Nephron (organoid): ENCODE measurements around the gene TRAF3IP3.

Experiments
- H3K27ac Mint-ChIP-seq, 3 experiments: 2 replicates each; pipeline ENCODE4 v1.8.0; 2020; ENCODE audit warnings: mixed read lengths in 3 of 3, mild to moderate bottlenecking in 2 of 3, moderate library complexity in 1 of 3
- H3K27me3 Mint-ChIP-seq: 2 replicates; pipeline ENCODE4 v1.8.0; 2021; ENCODE audit warnings: low read depth, mild to moderate bottlenecking, moderate library complexity, mixed read lengths
- H3K36me3 Mint-ChIP-seq: 2 replicates; pipeline ENCODE4 v1.8.0; 2020; ENCODE audit warnings: low read depth, mixed read lengths
- H3K4me1 Mint-ChIP-seq: 2 replicates; pipeline ENCODE4 v1.8.0; 2020; ENCODE audit warnings: mixed read lengths
- H3K4me3 Mint-ChIP-seq, 3 experiments: 2 replicates each; pipeline ENCODE4 v1.8.0; 2020; ENCODE audit warnings: mild to moderate bottlenecking in 3 of 3, mixed read lengths in 3 of 3, moderate library complexity in 2 of 3
- H3K9me3 Mint-ChIP-seq: 2 replicates; pipeline ENCODE4 v1.8.0; 2020; ENCODE audit warnings: mixed read lengths
- TF ChIP-seq, protein P1 (sequence below), 3 experiments: fragments of 200-600 bp; sonication (generic); IDR thresholded peaks; one replicate each; pipeline ENCODE4 v1.5.0; 2021; ENCODE audit warnings: antibody characterized with exemption in 3 of 3; ENCODE audit not compliant: unreplicated experiment in 3 of 3

TRAF3IP3 gene

DNA sequence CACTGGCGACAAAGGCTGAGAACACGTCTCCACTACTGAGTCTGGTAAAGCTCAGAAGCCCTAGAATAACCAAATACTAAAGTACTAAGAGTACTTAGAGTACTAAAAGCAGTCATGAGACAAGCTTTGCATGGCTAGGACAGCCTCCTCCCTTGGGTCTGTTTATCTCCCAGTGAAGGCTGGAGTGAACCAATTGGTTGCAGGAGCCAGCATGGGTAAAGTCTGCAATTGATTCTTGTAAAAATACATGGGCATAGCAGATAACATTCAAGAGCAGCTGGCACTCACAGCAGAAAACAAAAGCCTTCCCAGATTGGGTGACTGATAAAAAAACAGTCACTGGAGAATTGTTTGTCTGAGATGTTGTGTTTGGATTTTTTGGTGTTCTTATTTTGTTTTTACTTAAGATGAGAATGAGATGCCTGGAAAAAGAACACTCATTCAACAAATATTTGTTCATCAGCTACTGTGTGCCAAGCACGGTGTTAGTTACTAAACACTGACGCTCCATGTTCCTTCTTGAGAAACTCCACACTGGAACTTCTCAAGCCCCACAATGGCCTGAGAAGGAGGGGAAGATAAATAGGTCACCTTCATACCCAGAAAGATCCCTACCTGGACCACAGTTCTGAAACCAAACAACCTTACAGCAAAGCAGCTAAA, 46.4 kb downstream of the TRAF3IP3 start:
- H3K4me3 Mint-ChIP-seq = no peak overlapping the region
- TF ChIP-seq, protein P1, sequence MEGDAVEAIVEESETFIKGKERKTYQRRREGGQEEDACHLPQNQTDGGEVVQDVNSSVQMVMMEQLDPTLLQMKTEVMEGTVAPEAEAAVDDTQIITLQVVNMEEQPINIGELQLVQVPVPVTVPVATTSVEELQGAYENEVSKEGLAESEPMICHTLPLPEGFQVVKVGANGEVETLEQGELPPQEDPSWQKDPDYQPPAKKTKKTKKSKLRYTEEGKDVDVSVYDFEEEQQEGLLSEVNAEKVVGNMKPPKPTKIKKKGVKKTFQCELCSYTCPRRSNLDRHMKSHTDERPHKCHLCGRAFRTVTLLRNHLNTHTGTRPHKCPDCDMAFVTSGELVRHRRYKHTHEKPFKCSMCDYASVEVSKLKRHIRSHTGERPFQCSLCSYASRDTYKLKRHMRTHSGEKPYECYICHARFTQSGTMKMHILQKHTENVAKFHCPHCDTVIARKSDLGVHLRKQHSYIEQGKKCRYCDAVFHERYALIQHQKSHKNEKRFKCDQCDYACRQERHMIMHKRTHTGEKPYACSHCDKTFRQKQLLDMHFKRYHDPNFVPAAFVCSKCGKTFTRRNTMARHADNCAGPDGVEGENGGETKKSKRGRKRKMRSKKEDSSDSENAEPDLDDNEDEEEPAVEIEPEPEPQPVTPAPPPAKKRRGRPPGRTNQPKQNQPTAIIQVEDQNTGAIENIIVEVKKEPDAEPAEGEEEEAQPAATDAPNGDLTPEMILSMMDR (IDR thresholded peaks at IDR 0.05; ENCODE audit: unreplicated experiment in 3 of 3) = no peak
- H3K4me1 Mint-ChIP-seq = peaks cover 16% of the 10 kb centered on the region
- H3K9me3 Mint-ChIP-seq = no peaks in the 10 kb centered on the region
- H3K27me3 Mint-ChIP-seq = peaks cover 53% of the 10 kb centered on the region
- no peaks in the 10 kb centered on the region for H3K36me3 Mint-ChIP-seq
- peak overlapping the region in 1 of 3 experiments; percentile 81 for H3K27ac Mint-ChIP-seq

- Mint-ChIP-seq H3K9me3 (no peaks in the 10 kb centered on the region), H3K4me1 (peaks cover 22% of the 10 kb centered on the region), H3K27me3 (peaks cover 48% of the 10 kb centered on the region)
These were observed 46.9 kb downstream of the TRAF3IP3 start for GRCh38 chr1:209802780-209803152.

GRCh38 chr1:209803568-209803967, 47.7 kb downstream of the TRAF3IP3 start:
- no peaks in the 10 kb centered on the region for H3K36me3 Mint-ChIP-seq
- H3K27me3 Mint-ChIP-seq = peaks cover 44% of the 10 kb centered on the region
- no peak overlapping the region for H3K4me3 Mint-ChIP-seq
- H3K4me1 Mint-ChIP-seq = peaks cover 27% of the 10 kb centered on the region
- no peak overlapping the region for H3K27ac Mint-ChIP-seq
- H3K9me3 Mint-ChIP-seq = no peaks in the 10 kb centered on the region
- TF ChIP-seq, protein P1 (IDR thresholded peaks at IDR 0.05; ENCODE audit: unreplicated experiment in 3 of 3) = no peak

More at GRCh38 chr1:209802780-209803152, 46.9 kb downstream of the TRAF3IP3 start:
- Mint-ChIP-seq H3K4me3 (no peak overlapping the region), H3K36me3 (no peaks in the 10 kb centered on the region), H3K27ac (no peak overlapping the region)
- TF ChIP-seq, protein P1 (IDR thresholded peaks at IDR 0.05; ENCODE audit: unreplicated experiment in 3 of 3) = no peak

DNA sequence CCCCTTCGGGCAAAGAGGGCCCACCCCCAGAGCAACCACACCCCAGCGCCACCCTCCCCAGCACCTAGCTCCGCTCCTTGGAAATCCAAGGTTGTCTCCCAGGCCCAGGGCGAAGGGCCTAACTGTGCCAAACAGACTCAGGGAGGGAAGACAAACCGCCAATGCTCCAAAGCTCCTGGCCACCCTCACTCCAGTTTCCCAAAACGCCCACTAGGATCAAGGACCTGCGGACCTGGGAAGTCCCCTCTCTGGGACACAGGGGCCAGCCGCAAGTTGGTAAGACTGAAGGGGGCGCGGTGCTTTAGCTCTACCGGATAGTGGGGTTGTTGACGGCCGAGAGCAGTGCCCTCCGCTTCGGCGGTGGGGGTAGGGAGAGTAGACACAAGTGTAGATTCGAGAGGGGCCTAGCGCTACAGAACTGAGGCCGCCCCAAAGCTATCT, 49.5 kb downstream of the TRAF3IP3 start:
- H3K4me1 Mint-ChIP-seq = peaks cover 27% of the 10 kb centered on the region
- H3K27me3 Mint-ChIP-seq = peaks cover 44% of the 10 kb centered on the region
- H3K36me3 Mint-ChIP-seq = no peaks in the 10 kb centered on the region
- peak overlapping the region; percentile 86 to 88 (median 88) for H3K4me3 Mint-ChIP-seq
- TF ChIP-seq, protein P1 (IDR thresholded peaks at IDR 0.05; ENCODE audit: unreplicated experiment in 3 of 3) = no peak
- no peaks in the 10 kb centered on the region for H3K9me3 Mint-ChIP-seq
- H3K27ac Mint-ChIP-seq = peak overlapping the region in 2 of 3 experiments; percentile 84 to 94

GRCh38 chr1:209805875-209806760, 50.3 kb downstream of the TRAF3IP3 start, which contains the start of gene IRF6:
Gene IRF6, minus strand, starts transcription at chr1:209806142. Its CDS starts 4,729 bp downstream, at chr1:209801413.
- peak within 1 kb of the TSS; percentile 86 to 88 (median 88) for H3K4me3 Mint-ChIP-seq
- H3K4me1 Mint-ChIP-seq = peaks cover 25% of the 10 kb centered on the region
- peak within 1 kb of the TSS; percentile 84 to 95 (median 94) for H3K27ac Mint-ChIP-seq
- peaks cover 42% of the 10 kb centered on the region for H3K27me3 Mint-ChIP-seq
- no peaks in the 10 kb centered on the region for H3K9me3 Mint-ChIP-seq
- TF ChIP-seq, protein P1 (IDR thresholded peaks at IDR 0.05; ENCODE audit: unreplicated experiment in 3 of 3) = no peak
- H3K36me3 Mint-ChIP-seq = no peaks in the 10 kb centered on the region
